GM21447 (cell line): Measurements from ENCODE around the gene MTCL1.

Experiments used
- ATAC-seq: cut with Tn5 transposase; IDR thresholded peaks from one replicate; pipeline ENCODE4 v1.9.1; 2021; ENCODE audit not compliant: unreplicated experiment

MTCL1 gene

DNA sequence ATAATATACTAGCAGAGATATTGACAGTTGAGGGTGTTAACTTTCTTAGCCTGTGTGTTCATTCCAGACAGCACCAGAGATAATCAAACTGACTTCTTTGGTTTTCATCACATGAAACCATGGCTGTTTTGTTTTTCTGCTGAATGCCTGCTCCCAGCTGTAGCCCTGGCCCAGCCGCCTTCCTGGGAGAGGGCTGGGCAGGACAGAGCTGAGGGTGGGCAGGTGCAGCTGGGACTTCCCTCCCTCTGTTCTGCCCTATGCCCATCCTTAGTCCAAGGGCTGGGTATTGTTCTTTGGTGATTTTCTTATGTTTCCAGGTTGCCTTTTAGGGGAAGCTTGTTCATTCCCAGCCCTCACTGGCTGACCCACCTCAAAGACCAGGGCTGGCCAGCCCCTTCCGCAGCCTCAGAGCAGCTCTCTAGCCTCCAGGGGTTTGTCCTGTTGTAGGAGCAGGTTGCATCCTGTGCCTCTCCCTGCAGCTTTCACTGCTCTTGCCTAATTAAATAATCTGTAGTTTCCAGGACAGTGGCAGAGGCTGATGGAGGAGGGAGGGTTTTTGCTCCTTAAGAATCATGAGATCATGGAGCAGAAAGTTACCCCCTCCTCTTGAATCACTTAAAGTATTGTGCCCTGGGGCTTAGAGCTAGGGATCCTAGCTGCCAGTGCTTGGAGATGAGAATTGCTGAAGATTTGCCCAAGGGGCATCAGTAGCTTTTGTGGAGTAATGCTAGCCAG is 61.4 kb downstream of the MTCL1 start:
- no peak for ATAC-seq

DNA sequence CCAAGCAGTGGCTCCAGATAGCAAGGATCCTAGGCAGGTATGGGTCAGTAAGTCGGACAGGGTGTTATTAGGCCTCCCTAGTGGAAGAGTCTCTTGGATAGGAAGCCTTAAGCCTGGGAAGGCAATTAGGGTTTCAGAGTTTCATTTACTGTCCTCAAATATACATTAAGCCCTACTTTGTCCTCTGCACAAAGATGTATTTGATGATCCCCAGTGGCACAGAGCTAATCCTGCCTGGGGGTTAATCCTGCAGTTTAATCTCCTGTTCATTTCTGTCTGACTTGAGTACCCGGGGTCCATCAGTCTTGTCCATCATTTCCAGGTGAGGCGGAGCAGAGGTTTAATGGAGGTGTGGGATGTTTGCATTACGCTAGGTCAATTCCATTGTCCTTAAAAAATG is 62.0 kb downstream of the MTCL1 start:
- no peak for ATAC-seq

DNA sequence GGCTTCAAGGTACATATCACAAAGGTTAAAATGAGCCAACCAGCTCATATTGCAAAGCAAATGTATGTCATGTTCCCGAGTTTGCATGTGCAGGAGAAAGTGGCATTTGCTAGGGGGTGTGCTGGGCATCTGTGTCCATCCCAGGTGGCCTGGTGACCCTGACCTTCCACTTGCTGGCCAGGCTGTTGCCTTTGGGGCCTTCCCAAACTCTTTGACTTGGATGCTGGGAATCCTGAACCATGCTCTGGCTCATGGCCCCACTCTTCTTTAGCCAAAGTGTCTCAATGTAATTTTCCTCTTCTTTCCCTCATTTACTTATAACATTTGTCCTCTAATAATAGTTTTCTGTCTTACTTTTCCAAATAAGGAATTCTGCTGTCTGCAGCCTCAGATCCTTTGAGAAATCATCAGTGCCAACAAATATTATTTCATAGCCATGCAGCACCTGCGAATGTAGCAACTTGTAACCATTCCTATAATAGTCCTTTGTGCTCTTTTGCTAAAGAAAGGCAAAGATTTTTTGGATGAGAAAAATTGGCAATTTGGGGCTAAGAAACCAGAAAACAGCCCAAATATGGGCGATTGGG is 64.2 kb downstream of the MTCL1 start:
- ATAC-seq, result no peak

DNA sequence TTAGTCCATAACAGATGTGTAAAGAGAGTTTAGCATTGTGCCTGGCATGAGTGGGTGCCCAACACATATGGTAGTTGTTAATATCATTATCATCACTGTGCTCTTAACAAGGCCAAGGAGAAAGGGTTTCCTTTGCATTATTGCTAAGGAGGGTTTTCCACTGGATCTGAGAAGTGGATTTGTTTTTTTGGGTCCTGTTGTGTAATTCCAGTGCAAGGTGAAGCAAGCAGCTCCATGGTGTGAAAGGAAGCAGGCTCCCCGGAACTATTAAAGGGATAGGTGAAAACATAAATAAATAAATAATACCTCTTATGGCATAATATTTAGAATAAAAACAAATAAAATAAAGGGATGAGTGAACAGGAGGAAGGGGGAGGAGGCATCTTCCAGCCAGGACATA is 65.3 kb downstream of the MTCL1 start:
- no peak for ATAC-seq

DNA sequence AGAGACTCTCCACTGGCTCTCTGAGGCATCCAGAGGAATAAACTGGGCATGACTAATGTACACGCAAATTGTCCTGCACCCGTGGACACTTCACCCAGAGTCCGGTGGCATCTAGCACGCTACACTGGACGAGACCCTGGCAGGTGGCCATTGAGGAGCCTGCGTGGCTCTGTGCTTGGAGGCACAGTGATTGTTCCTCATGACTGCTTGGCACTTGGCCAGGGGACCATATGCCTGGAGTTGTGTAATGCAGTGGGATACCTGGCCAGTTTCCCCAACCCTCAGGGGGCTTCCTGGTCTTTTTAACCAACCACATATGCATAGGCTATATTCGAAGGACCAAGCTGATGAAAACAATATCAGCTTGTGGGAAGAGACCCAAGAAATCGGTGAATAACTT is 66.6 kb downstream of the MTCL1 start:
- no peak for ATAC-seq

DNA sequence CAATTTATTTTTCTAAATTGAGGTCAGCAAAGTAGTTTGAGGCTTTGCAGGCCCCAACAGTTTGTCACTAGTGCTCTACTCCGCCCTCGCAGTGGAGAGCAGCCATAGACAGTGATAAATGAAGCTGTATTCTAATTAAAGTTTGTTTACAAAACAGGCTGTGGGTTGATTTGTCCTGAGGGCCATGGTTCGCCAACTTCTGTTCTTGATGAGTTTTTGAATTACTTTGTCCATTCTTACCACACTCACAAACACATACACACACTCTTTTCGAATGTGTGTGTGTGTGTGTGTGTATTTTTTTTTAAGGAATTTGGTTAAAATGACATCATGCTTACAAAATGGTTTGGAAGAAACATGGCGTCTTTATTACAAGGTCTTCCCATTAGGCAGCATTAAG is 68.6 kb downstream of the MTCL1 start:
- no peak for ATAC-seq

DNA sequence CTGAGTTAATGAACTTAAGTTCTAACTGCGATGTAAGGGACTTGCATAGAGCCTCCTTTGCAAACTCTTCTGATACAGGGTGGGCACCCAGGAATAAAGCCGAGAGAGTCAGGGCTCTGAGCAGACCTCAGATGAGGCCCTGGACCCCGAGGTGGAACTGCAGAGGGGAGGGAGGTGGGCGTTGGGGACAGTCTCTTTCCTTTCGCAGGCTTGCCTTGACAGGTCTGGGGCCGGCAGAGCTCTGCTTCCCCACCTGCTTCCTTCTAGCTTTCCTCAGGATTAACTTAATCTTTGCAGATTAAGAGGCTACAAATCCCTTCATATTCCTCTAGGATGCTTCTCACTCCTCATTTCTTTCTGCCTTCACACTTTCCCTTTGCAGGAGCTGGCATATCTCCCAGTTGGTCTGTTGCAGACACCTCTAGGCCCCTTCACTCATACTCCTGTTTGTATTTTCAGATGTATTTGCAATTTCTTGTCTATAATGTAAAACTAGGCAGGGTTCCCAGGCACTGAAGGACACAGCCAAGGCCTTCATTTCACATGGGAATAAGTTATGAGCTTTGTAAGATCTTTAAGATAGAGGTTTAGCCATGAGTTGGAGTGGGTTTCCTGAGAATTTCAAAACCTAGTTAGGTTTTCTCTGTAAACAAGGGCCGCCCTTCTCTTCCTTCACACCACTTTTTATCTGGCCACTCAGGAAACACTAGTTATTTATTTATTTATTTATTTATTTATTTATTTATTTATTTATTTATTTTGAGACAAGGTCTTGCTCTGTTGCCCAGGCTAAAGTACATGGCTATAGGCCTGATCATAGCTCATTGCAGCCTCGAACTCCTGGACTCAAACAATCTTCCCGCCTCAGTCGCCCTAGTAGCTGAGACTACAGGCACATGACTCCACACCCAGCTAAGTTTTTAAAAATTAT is 70.9 kb downstream of the MTCL1 start:
- ATAC-seq, result no peak

DNA sequence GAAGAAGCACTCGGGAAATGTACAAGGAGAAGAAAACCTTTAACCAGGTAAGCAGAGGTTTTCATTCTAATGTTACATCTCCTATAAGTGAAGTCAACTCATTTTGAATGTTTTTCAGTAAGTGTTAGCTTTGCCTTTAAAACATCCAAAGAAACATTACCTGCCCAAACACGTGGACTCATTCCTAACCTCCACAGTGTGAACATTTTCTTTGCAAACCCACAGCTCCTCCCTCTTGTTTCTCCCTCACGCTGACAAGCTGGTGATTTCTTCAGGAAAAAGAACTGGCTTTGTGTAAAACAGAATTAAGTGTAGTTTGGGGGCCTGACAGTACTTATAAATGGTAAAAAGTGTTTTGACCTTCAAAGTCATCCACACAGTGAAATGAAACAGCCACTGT is 72.5 kb downstream of the MTCL1 start:
- ATAC-seq, result no peak

DNA sequence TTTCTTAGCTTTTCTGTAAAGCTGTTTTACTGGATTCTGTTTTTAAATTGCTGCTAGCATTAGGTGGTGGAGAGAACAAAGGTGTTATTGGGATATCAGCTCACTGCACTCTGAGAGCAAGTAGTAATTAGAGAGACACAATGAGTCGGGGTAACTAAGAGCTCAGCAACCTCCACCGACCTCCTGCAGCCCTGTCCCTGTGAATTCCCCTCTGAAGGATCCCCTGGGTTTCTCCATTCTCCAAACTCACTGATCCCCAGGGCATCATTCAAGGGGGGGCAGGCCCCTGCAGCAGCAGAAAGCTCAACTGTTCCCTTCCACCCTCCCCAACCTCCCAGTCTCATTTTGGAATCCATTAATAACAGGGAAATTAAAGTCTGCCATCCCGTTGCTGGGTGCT is 73.0 kb downstream of the MTCL1 start:
- no peak for ATAC-seq

DNA sequence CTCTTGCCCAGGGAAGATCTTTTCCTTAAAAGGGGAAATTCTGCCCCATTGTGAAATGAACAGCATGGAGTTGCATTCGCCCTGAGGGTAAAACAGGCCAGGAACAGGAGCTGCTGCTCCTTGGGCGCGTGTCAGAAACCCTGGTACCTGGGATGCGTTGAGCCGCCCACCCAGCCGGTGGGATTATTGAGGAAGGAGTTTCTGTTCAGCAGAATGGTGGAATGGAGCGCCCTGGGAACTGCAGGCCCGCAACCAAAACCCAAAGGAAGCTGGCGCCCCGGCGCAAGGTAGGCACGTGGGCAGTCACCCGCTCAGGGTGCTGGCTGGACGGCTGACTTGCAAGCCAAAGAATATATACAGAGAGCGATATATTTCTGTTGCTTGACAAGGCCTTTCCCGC is 73.5 kb downstream of the MTCL1 start:
- ATAC-seq, result no peak

DNA sequence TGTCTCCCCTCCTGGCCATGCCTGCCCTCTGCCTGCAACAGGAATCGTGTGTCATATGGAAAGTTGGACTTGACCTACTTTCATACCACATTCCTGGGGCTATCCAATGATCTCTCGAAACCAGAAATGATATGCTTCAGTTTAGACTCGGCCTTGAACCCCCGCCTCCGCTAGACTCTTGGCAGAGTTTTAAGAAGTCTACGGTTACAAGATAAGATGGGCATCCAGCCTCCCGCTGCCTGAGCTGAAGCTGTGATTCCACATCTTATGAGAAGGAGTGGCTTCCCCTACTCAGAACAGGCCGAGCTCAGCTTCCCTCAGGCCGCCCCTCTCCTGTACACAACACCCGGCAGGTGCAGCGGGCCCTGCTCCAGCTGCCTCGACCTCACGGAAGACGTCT is 73.9 kb downstream of the MTCL1 start:
- ATAC-seq, result no peak

DNA sequence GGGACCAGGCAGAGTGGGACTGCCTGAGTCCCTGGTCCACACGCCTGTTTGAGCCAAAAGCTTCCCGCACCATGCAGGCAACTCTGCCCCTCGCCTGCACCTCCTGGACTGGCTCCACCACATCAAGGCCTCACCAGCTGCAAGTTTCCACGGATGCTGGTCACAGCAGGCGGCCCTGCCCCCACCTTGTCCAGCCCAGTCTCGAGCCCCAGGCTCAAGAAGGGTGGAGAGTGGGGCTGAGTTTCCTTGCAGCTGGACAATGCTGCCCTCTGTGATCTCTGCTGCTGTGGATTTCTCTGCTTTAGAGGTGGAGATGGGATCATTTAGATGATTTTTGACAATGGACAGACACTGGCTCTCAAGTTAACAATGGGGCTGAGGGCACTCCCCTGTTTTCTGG is 74.9 kb downstream of the MTCL1 start:
- ATAC-seq, result no peak

DNA sequence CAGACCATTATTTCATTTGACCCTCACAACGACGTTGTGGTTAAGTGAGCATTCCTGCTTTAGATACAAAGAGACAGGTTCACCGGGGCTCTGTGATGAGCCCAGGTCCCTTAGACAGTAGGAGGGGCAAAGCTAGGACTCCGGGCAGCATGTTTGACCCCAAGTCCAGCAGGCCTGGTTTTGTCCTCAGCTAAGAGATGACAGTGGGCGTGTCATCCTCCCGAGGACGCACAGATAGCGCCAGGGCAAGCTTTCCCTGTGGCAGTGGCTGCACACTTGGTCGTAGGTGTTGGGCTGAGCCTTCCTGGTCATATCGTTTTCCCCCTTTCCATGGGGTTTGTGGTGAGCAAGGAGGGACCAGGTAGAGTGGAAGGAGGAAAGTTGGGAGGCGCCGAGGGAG is 76.3 kb downstream of the MTCL1 start:
- no peak for ATAC-seq

DNA sequence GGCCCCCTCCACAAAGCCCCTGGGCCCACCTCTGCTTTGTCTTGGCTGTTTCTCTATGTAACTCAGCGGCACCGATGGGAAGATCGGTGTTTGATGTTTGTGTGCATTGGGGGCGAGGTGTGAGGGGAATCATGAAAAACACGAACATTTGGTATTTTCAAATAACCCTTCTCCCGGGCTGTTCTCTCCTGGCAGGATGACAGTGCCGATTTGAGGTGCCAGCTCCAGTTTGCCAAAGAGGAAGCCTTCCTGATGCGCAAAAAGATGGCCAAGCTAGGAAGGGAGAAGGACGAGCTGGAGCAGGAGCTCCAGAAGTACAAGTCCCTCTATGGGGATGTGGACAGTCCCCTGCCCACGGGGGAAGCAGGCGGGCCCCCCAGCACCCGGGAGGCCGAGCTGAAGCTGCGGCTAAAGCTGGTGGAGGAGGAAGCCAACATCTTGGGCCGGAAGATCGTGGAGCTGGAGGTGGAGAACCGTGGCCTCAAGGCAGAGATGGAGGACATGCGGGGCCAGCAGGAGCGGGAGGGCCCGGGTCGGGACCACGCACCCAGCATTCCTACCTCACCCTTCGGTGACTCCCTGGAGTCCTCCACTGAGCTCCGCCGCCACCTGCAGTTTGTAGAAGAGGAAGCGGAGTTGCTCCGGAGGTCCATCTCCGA is 78.1 kb downstream of the MTCL1 start:
- no peak for ATAC-seq

DNA sequence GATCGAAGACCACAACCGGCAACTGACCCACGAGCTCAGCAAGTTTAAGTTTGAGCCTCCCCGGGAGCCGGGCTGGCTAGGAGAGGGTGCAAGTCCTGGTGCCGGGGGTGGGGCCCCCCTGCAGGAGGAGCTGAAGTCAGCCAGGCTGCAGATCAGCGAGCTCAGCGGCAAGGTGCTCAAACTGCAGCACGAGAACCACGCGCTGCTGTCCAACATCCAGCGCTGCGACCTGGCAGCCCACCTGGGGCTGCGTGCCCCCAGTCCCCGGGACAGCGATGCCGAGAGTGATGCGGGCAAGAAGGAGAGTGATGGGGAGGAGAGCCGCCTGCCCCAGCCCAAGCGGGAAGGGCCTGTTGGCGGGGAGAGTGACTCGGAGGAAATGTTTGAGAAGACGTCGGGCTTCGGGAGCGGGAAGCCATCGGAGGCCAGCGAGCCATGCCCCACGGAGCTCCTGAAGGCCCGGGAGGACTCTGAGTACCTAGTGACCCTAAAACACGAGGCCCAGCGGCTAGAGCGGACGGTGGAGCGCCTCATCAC is 78.7 kb downstream of the MTCL1 start:
- ATAC-seq, result no peak

DNA sequence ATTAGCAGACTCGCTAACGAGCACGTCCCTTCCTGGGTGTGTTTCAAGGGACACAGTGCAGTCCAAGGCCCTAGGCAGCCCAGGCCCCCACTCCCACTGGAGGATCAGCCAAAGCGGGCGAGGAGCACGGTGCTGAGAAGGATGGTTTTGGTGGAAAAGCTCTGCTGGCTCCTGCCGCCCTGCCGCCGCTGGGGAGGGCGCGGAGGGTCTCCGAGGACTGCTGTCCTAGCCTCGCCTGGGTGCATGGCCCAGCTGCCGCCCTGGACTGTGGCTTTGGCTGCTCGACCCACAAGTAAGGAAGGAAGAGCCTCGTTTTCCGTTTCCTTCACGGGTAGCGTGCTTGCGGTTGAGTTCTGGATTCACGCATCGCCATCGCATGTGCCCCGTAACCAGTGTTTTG is 79.9 kb downstream of the MTCL1 start:
- no peak for ATAC-seq

DNA sequence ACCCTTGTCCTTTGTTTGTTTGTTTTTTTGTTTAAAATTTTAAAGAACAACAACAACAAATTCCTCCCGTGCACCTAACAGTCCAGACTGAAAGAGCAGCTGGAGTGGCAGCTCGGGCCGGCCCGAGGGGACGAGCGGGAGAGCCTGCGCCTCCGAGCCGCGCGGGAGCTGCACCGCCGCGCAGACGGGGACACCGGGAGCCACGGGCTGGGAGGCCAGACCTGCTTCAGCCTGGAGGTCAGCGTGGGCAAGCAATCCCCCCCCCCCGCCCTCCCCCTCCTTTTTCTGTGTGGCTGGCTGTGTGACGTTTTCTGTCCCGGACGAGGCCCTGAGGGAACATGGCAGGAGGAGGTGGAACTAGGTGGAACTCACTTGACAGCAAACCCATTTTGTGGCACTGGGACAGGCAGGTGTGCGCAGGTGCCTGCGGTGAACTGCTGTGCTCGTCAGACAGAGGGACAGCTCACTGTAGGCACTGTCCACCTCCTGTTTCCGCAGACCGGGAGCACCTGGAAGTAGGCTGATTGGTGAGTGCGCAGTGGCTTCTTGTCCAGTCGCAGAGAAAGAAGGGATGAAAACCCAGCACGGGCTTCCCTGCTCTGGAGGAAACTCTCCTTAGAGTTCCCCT is 80.6 kb downstream of the MTCL1 start:
- no peak for ATAC-seq

DNA sequence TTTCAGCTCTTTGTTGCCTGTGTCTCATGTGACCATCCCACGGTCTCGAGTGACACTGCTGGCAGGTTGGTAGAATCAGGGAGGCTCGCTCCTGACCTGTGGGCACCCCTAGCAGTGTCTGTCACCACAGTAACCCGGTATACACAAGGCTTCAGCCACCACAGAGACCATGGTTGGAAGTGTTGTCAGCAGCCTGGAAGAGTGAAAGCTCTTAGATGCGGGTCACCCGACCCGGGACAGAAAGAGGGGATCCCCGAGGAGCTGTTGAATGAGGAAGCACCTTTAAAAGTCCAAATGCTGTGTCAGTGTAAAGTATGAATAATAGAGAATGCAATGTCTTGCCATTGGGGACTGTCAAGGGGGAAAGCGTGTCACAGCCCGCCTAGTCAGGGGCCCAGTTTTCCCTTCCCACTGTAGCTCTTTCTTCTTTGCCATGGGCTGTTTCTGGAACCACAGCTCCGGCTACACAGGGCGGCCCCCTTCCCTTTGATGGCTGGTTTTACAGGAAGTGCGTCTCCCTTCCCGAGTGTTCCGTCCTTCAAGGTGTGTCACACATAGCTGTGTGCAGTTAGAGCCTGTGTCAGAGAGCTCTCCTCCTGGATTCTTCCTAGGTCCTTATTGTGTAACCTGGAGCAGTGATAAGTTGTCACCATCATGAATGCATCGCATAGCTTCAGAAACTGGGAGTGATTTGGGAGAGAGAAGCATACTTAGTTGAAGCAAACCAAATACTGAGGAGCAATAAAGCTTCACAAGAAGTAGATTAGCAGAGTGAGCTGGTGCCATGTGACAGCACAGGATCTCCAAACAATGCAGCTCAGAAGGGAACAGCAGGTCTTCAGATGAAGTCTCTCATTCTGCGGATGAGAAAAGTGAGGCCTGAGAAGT is 81.4 kb downstream of the MTCL1 start:
- no peak for ATAC-seq

DNA sequence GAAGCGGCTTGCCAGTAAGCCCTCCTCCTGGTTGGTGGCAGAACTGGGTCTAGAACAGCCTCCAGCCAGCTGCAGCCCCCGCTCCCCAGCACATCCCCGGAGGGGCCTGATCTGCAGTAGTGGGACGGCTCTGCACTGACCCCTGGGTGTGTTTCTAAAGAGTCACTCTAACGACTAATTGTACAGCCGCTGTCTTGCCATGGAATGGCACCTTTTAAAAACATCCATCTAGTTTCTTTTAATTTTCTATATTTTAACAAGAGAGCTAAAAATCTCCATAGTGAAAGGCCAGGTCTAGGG is 82.0 kb downstream of the MTCL1 start:
- ATAC-seq, result no peak

DNA sequence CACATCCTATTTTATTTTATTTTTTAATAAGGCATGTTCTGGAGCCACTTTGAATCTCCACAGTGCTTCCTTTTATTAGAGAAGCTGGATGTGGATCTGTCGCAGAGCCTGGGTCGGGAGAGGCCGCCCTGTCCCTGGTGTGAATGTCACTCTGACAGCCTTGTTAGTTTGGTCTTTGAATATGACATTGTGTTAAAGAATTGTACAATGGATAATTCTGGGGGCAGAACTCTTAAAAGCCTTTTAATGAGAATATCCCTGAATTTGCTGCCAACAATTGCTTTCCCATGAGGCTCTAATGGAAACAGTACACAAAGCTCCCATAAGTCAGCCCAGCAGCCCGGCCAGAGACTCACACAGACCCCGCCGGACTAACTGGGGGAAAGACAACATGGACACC is 82.4 kb downstream of the MTCL1 start:
- ATAC-seq, result no peak
